ENCODE data around the gene OPTN. TPM values are rescaled to one million over a fixed set of nuclear protein-coding genes. Genes with fewer than 3 reads are reported as not detected.
A peak's percentile ranks its signal among the peaks of the same experiment; 100 is the strongest.
"Not testable (repeated sequence)": the region's sequence is repeated elsewhere in the genome, so short reads cannot be mapped to it uniquely, and the experiment has no call there.

OPTN gene
- total and polyA plus RNA-seq, 7 donors: 53.5 to 127 (median 63.7) TPM

- H3K9me3 ChIP-seq: peaks cover 0 to 2% (median 0%) of the 10 kb centered on the region in 4 donors
- 95 to 96% methylated on average over 3 of the region's 3 CpGs for WGBS, 2 donors
- no peaks in the 10 kb centered on the region for H3K4me1 ChIP-seq
- DNase-seq: no peak
- H3K36me3 ChIP-seq: no peaks in the 10 kb centered on the region
- H3K27me3 ChIP-seq: no peaks in the 10 kb centered on the region
- no peak overlapping the region for H3K27ac ChIP-seq
- TF ChIP-seq, protein P1, sequence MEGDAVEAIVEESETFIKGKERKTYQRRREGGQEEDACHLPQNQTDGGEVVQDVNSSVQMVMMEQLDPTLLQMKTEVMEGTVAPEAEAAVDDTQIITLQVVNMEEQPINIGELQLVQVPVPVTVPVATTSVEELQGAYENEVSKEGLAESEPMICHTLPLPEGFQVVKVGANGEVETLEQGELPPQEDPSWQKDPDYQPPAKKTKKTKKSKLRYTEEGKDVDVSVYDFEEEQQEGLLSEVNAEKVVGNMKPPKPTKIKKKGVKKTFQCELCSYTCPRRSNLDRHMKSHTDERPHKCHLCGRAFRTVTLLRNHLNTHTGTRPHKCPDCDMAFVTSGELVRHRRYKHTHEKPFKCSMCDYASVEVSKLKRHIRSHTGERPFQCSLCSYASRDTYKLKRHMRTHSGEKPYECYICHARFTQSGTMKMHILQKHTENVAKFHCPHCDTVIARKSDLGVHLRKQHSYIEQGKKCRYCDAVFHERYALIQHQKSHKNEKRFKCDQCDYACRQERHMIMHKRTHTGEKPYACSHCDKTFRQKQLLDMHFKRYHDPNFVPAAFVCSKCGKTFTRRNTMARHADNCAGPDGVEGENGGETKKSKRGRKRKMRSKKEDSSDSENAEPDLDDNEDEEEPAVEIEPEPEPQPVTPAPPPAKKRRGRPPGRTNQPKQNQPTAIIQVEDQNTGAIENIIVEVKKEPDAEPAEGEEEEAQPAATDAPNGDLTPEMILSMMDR (IDR thresholded peaks at IDR 0.05): no peak
- TF ChIP-seq EP300 (IDR thresholded peaks at IDR 0.05) (no peak), POLR2A (IDR thresholded peaks at IDR 0.05) (no peak), POLR2AphosphoS5 (IDR thresholded peaks at IDR 0.05) (no peak)
- H3K4me3 ChIP-seq: no peak overlapping the region
- intact Hi-C loops (cut with DNase I): no loop called here
Observed at GRCh38 chr10:13152296-13152695, 52.3 kb downstream of the OPTN start.

- H3K27me3 ChIP-seq; H3K27ac ChIP-seq; DNase-seq; intact Hi-C loops (cut with DNase I); H3K36me3 ChIP-seq; H3K9me3 ChIP-seq; H3K4me1 ChIP-seq; H3K4me3 ChIP-seq: not testable (repeated sequence)
- WGBS, 2 donors: 92 to 93% methylated on average over 4 of the region's 4 CpGs
Observed at GRCh38 chr10:13155860-13156259, 55.9 kb downstream of the OPTN start.

DNA sequence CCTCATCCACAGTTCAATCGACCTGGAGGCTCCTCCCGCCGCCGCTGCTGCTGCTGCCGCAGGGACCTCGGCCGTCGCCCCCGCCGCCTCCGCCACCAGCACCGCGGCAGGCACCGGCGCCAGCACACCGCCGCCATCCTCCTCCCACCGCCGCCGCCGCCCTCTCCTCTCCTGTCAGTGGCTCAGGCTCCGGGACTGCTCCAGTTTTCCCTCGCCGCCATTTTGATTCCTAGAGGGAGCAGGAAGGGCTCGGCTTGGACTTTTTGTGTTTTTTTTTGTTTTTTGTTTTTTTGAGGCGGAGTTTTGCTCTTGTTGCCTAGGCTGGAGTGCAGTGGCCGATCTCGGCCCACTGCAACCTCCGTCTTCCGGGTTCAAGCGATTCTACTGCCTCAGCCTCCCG is 58.4 kb downstream of the OPTN start:
- Histone ChIP-seq H3K4me3 (peak overlapping the region in 3 of 4 donors; percentile 8 to 34 (median 23)), H3K27ac (no peak overlapping the region)
- TF ChIP-seq POLR2AphosphoS5 (IDR thresholded peaks at IDR 0.05) (no peak), POLR2A (IDR thresholded peaks at IDR 0.05) (no peak), EP300 (IDR thresholded peaks at IDR 0.05) (no peak)
- TF ChIP-seq, protein P1 (IDR thresholded peaks at IDR 0.05): no peak

DNA sequence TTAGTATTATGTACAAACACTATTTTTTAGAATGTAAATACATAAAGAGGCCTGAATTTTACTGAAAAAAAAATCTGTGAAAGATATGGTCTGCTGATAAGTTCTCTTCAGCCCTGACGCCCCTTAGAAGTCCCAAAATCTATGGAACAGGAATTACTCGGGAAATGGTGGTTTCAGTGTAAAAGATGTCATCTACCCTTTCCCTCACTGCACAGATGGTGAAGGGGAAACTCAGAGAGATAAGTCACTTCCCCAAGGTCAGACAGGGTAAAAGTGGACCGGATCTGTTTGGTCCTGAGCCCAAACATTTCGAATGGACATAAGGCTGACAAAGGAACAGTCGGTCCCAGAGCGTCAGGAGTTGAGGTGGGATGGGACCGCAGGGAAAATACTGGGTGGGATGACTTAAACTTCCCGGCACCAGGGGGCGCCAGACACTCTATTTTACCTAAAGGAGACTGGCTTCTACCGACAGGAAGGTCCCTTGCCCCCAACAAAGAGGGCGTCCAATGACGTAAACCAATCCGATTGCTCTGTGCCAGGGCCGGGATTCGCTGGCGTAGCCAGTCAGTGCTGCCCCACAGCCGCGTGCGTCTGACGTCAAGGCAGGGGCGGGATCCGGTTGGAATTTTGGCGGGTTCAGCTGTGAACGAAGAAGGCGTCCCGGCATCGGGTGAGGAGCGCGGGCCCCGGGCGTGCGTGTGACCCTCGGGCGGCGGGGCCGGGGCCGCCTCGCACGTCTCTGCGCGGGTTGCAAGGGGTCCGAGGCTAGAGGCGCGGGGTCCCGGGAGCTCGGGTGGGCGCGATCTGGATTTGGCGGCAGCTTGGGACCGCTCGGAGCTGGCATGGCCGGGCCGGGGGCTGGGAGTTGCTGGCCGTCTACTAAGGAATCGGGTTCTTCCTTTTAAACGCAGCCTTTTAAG is 61.2 kb downstream of the OPTN start, which contains the start of gene MCM10:
TSS of gene MCM10 (plus strand) at position 625 of the 923 bp plus-strand sequence. CDS start 2,645 bp downstream, outside the sequence.
- 0 to 1% methylated on average over 56 of the region's 56 CpGs for WGBS, 2 donors
- TF ChIP-seq, protein P1 (IDR thresholded peaks at IDR 0.05): peak; percentile 81 to 95 (median 86)
- TF ChIP-seq POLR2AphosphoS5 (IDR thresholded peaks at IDR 0.05): peak in 2 of 4 donors; percentile 49 to 63
- no peak for TF ChIP-seq POLR2A (IDR thresholded peaks at IDR 0.05)
- peak in 3 of 4 donors; percentile 38 to 56 (median 48) for TF ChIP-seq EP300 (IDR thresholded peaks at IDR 0.05)
- Histone ChIP-seq H3K36me3 (no peaks in the 10 kb centered on the region), H3K9me3 (no peaks in the 10 kb centered on the region), H3K27me3 (no peaks in the 10 kb centered on the region), H3K4me1 (peaks cover 0 to 15% (median 14%) of the 10 kb centered on the region in 4 donors), H3K27ac (peak within 1 kb of the TSS in 1 of 4 donors; percentile 28), H3K4me3 (peak within 1 kb of the TSS in 3 of 4 donors; percentile 36 to 50 (median 46))
- intact Hi-C loops (cut with DNase I): loop anchor here (1.0 to 2.0 kb wide), 3 partner anchors 141 to 368 kb away; partner anchors contain the start of gene BEND7
- DNase-seq: peak; percentile 99

More for the DNA sequence above, 58.4 kb downstream of the OPTN start:
- no peak for DNase-seq
- Histone ChIP-seq H3K27me3 (no peaks in the 10 kb centered on the region), H3K36me3 (no peaks in the 10 kb centered on the region), H3K4me1 (peaks cover 0 to 15% (median 14%) of the 10 kb centered on the region in 4 donors), H3K9me3 (no peaks in the 10 kb centered on the region)
- intact Hi-C loops (cut with DNase I): no loop called here
- WGBS, 2 donors: 47 to 62% methylated on average over 32 of the region's 32 CpGs

DNA sequence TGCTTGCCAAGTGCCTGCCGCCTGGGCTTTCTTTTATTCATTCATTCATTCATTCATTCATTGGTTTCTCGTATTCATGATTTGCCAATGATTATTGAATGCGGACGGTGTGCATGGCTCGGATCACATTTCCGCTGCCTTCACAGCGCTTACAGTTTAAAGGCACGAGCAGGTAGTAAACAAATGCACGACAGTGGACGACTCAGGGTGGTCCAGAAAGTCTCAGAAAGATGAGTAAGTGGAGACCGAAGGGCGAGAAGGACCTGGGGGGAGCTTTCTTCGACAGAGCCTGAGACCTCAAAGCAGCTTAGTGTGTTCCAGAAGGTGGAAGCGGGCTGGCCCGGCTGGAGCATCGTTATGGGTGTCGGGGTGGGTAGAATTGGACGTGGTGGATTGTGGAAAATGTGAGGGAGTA is 61.9 kb downstream of the OPTN start:
- peaks cover 0 to 15% (median 14%) of the 10 kb centered on the region in 4 donors for H3K4me1 ChIP-seq
- TF ChIP-seq EP300 (IDR thresholded peaks at IDR 0.05) (no peak), POLR2AphosphoS5 (IDR thresholded peaks at IDR 0.05) (no peak), POLR2A (IDR thresholded peaks at IDR 0.05) (no peak)
- TF ChIP-seq, protein P1 (IDR thresholded peaks at IDR 0.05): no peak
- no peak for DNase-seq
- H3K27ac ChIP-seq: peak overlapping the region in 1 of 4 donors; percentile 28
- peak overlapping the region in 3 of 4 donors; percentile 36 to 50 (median 46) for H3K4me3 ChIP-seq
- WGBS, 2 donors: 5 to 6% methylated on average over 18 of the region's 18 CpGs
- intact Hi-C loops (cut with DNase I): loop anchor here (1.0 to 2.0 kb wide), 3 partner anchors 140 to 367 kb away; partner anchors contain the start of gene BEND7
- no peaks in the 10 kb centered on the region for H3K9me3 ChIP-seq
- H3K27me3 ChIP-seq: no peaks in the 10 kb centered on the region
- H3K36me3 ChIP-seq: no peaks in the 10 kb centered on the region
